HG03460 (cell line): ENCODE measurements around the gene BRK1.
"Not testable (repeated sequence)": the region's sequence is repeated elsewhere in the genome, so short reads cannot be mapped to it uniquely, and the experiment has no call there.

Experiments
- ATAC-seq: cut with Tn5 transposase; IDR thresholded peaks from one replicate; pipeline ENCODE4 v1.9.1; 2021; ENCODE audit not compliant: unreplicated experiment

Gene BRK1

GRCh38 chr3:10176150-10176549 lies 60.7 kb downstream of the BRK1 start:
- not testable (repeated sequence) for ATAC-seq
